ENCODE data around the gene LRP1.

Gene LRP1

GRCh38 chr12:57154076-57154475 lies 25.8 kb downstream of the LRP1 start:
- H3K9me3 Mint-ChIP-seq: no peaks in the 10 kb centered on the region
- CTCF ChIA-PET: no interaction called here
- peaks cover 25% of the 10 kb centered on the region for H3K27me3 Mint-ChIP-seq
- DNase-seq: no peak
- no peaks in the 10 kb centered on the region for H3K36me3 Mint-ChIP-seq
- no peak overlapping the region for H3K27ac Mint-ChIP-seq
- no peak overlapping the region for H3K4me3 Mint-ChIP-seq
- peaks cover 12% of the 10 kb centered on the region for H3K4me1 Mint-ChIP-seq

GRCh38 chr12:57154804-57155434 lies 26.6 kb downstream of the LRP1 start:
- H3K4me3 Mint-ChIP-seq: no peak overlapping the region
- CTCF ChIA-PET: no interaction called here
- peaks cover 12% of the 10 kb centered on the region for H3K4me1 Mint-ChIP-seq
- DNase-seq: no peak
- H3K27ac Mint-ChIP-seq: no peak overlapping the region
- no peaks in the 10 kb centered on the region for H3K36me3 Mint-ChIP-seq
- H3K27me3 Mint-ChIP-seq: peaks cover 21% of the 10 kb centered on the region
- H3K9me3 Mint-ChIP-seq: no peaks in the 10 kb centered on the region

GRCh38 chr12:57156701-57157403 lies 28.6 kb downstream of the LRP1 start:
- Mint-ChIP-seq H3K27me3 (peaks cover 18% of the 10 kb centered on the region), H3K9me3 (no peaks in the 10 kb centered on the region), H3K27ac (no peak overlapping the region), H3K36me3 (no peaks in the 10 kb centered on the region), H3K4me1 (peaks cover 12% of the 10 kb centered on the region), H3K4me3 (no peak overlapping the region)
- CTCF ChIA-PET: interaction anchor here (1.4 kb wide), 1 partner anchor 155 kb away, joined by 3 read pairs; no protein-coding TSS in a partner anchor
- DNase-seq: no peak

- H3K36me3 Mint-ChIP-seq: no peaks in the 10 kb centered on the region
- H3K9me3 Mint-ChIP-seq: no peaks in the 10 kb centered on the region
- CTCF ChIA-PET: interaction anchor here (1.1 to 1.4 kb wide), 2 partner anchors 11 to 156 kb away, joined by 3 read pairs; no protein-coding TSS in a partner anchor
- H3K27ac Mint-ChIP-seq: peak overlapping the region; percentile 20
- no peak for DNase-seq
- H3K4me3 Mint-ChIP-seq: no peak overlapping the region
- peaks cover 18% of the 10 kb centered on the region for H3K27me3 Mint-ChIP-seq
- H3K4me1 Mint-ChIP-seq: peaks cover 12% of the 10 kb centered on the region
These were observed 29.4 kb downstream of the LRP1 start for GRCh38 chr12:57157588-57158173.

GRCh38 chr12:57158186-57158585 lies 29.9 kb downstream of the LRP1 start:
- Mint-ChIP-seq H3K27ac (no peak overlapping the region), H3K4me1 (peaks cover 12% of the 10 kb centered on the region), H3K9me3 (no peaks in the 10 kb centered on the region), H3K36me3 (no peaks in the 10 kb centered on the region), H3K4me3 (no peak overlapping the region), H3K27me3 (peaks cover 14% of the 10 kb centered on the region)
- no peak for DNase-seq
- CTCF ChIA-PET: interaction anchor here (1.1 kb wide), 1 partner anchor 10 kb away, joined by 3 read pairs; no protein-coding TSS in a partner anchor

- Mint-ChIP-seq H3K36me3 (no peaks in the 10 kb centered on the region), H3K4me3 (no peak overlapping the region), H3K9me3 (no peaks in the 10 kb centered on the region), H3K27me3 (peaks cover 13% of the 10 kb centered on the region), H3K27ac (no peak overlapping the region), H3K4me1 (peaks cover 12% of the 10 kb centered on the region)
- CTCF ChIA-PET: interaction anchor here (1.1 kb wide), 1 partner anchor 10 kb away, joined by 3 read pairs; no protein-coding TSS in a partner anchor
- DNase-seq: no peak
These were observed 30.4 kb downstream of the LRP1 start for GRCh38 chr12:57158665-57159064.

- no peaks in the 10 kb centered on the region for H3K9me3 Mint-ChIP-seq
- DNase-seq: no peak
- peaks cover 12% of the 10 kb centered on the region for H3K4me1 Mint-ChIP-seq
- H3K36me3 Mint-ChIP-seq: no peaks in the 10 kb centered on the region
- H3K27me3 Mint-ChIP-seq: peaks cover 13% of the 10 kb centered on the region
- CTCF ChIA-PET: no interaction called here
- no peak overlapping the region for H3K27ac Mint-ChIP-seq
- H3K4me3 Mint-ChIP-seq: no peak overlapping the region
These were observed 31.0 kb downstream of the LRP1 start for GRCh38 chr12:57159311-57159710.

GRCh38 chr12:57160040-57160439 lies 31.8 kb downstream of the LRP1 start:
- H3K9me3 Mint-ChIP-seq: no peaks in the 10 kb centered on the region

GRCh38 chr12:57160741-57161140 lies 32.5 kb downstream of the LRP1 start:
- no peaks in the 10 kb centered on the region for H3K36me3 Mint-ChIP-seq
- H3K9me3 Mint-ChIP-seq: no peaks in the 10 kb centered on the region
- H3K4me1 Mint-ChIP-seq: peaks cover 12% of the 10 kb centered on the region
- H3K27ac Mint-ChIP-seq: no peak overlapping the region
- no peak overlapping the region for H3K4me3 Mint-ChIP-seq
- CTCF ChIA-PET: interaction anchor here (1.2 to 1.4 kb wide), 2 partner anchors 12 to 36 kb away, joined by 4 to 5 read pairs; no protein-coding TSS in a partner anchor
- H3K27me3 Mint-ChIP-seq: peaks cover 13% of the 10 kb centered on the region
- no peak for DNase-seq

More at GRCh38 chr12:57160040-57160439, 31.8 kb downstream of the LRP1 start:
- Mint-ChIP-seq H3K27ac (no peak overlapping the region), H3K4me1 (peaks cover 12% of the 10 kb centered on the region), H3K36me3 (no peaks in the 10 kb centered on the region), H3K4me3 (no peak overlapping the region), H3K27me3 (peaks cover 13% of the 10 kb centered on the region)
- no peak for DNase-seq
- CTCF ChIA-PET: interaction anchor here (1.2 to 1.4 kb wide), 2 partner anchors 12 to 36 kb away, joined by 4 to 5 read pairs; no protein-coding TSS in a partner anchor

- DNase-seq: no peak
- Mint-ChIP-seq H3K27me3 (peaks cover 6% of the 10 kb centered on the region), H3K4me3 (no peak overlapping the region), H3K36me3 (no peaks in the 10 kb centered on the region), H3K27ac (no peak overlapping the region), H3K4me1 (peaks cover 12% of the 10 kb centered on the region), H3K9me3 (no peaks in the 10 kb centered on the region)
- CTCF ChIA-PET: interaction anchor here (0.9 kb wide), 1 partner anchor 12 kb away, joined by 3 read pairs; no protein-coding TSS in a partner anchor
These were observed 33.2 kb downstream of the LRP1 start for GRCh38 chr12:57161491-57161890.

- H3K27me3 Mint-ChIP-seq: peaks cover 6% of the 10 kb centered on the region
- no peak overlapping the region for H3K4me3 Mint-ChIP-seq
- H3K4me1 Mint-ChIP-seq: peaks cover 7% of the 10 kb centered on the region
- no peak for DNase-seq
- no peaks in the 10 kb centered on the region for H3K36me3 Mint-ChIP-seq
- CTCF ChIA-PET: no interaction called here
- no peaks in the 10 kb centered on the region for H3K9me3 Mint-ChIP-seq
- no peak overlapping the region for H3K27ac Mint-ChIP-seq
These were observed 34.4 kb downstream of the LRP1 start for GRCh38 chr12:57162553-57163125.

- no peaks in the 10 kb centered on the region for H3K4me1 Mint-ChIP-seq
- H3K9me3 Mint-ChIP-seq: no peaks in the 10 kb centered on the region
- CTCF ChIA-PET: interaction anchor here (0.5 kb wide), 1 partner anchor 92 kb away, joined by 5 read pairs; no protein-coding TSS in a partner anchor
- H3K27me3 Mint-ChIP-seq: peaks cover 8% of the 10 kb centered on the region
- H3K4me3 Mint-ChIP-seq: no peak overlapping the region
- DNase-seq: no peak
- H3K36me3 Mint-ChIP-seq: no peaks in the 10 kb centered on the region
- no peak overlapping the region for H3K27ac Mint-ChIP-seq
These were observed 36.2 kb downstream of the LRP1 start for GRCh38 chr12:57164454-57164853.

- no peak for DNase-seq
- CTCF ChIA-PET: interaction anchor here (0.5 to 2.4 kb wide), 2 partner anchors 41 to 92 kb away, joined by 5 to 7 read pairs; no protein-coding TSS in a partner anchor
- H3K27ac Mint-ChIP-seq: no peak overlapping the region
- no peaks in the 10 kb centered on the region for H3K9me3 Mint-ChIP-seq
- H3K36me3 Mint-ChIP-seq: no peaks in the 10 kb centered on the region
- H3K27me3 Mint-ChIP-seq: peaks cover 4% of the 10 kb centered on the region
- H3K4me3 Mint-ChIP-seq: no peak overlapping the region
- no peaks in the 10 kb centered on the region for H3K4me1 Mint-ChIP-seq
These were observed 36.8 kb downstream of the LRP1 start for GRCh38 chr12:57164966-57165625.

- H3K27me3 Mint-ChIP-seq: peaks cover 4% of the 10 kb centered on the region
- no peak overlapping the region for H3K27ac Mint-ChIP-seq
- CTCF ChIA-PET: interaction anchor here (2.4 kb wide), 1 partner anchor 42 kb away, joined by 7 read pairs; no protein-coding TSS in a partner anchor
- no peak for DNase-seq
- H3K4me1 Mint-ChIP-seq: no peaks in the 10 kb centered on the region
- no peaks in the 10 kb centered on the region for H3K9me3 Mint-ChIP-seq
- H3K36me3 Mint-ChIP-seq: no peaks in the 10 kb centered on the region
- H3K4me3 Mint-ChIP-seq: no peak overlapping the region
These were observed 37.5 kb downstream of the LRP1 start for GRCh38 chr12:57165741-57166140.
